GM19328 (cell line): ENCODE data around the gene TBC1D19.
A peak's percentile ranks its signal among the peaks of the same experiment; 100 is the strongest.
"Not testable (repeated sequence)": the region's sequence is repeated elsewhere in the genome, so short reads cannot be mapped to it uniquely, and the experiment has no call there.

Experiments used
- ATAC-seq: cut with Tn5 transposase; IDR thresholded peaks from one replicate; pipeline ENCODE4 v1.9.1; 2021; ENCODE audit warnings: mild to moderate bottlenecking, moderate library complexity; ENCODE audit not compliant: unreplicated experiment

Gene TBC1D19

DNA sequence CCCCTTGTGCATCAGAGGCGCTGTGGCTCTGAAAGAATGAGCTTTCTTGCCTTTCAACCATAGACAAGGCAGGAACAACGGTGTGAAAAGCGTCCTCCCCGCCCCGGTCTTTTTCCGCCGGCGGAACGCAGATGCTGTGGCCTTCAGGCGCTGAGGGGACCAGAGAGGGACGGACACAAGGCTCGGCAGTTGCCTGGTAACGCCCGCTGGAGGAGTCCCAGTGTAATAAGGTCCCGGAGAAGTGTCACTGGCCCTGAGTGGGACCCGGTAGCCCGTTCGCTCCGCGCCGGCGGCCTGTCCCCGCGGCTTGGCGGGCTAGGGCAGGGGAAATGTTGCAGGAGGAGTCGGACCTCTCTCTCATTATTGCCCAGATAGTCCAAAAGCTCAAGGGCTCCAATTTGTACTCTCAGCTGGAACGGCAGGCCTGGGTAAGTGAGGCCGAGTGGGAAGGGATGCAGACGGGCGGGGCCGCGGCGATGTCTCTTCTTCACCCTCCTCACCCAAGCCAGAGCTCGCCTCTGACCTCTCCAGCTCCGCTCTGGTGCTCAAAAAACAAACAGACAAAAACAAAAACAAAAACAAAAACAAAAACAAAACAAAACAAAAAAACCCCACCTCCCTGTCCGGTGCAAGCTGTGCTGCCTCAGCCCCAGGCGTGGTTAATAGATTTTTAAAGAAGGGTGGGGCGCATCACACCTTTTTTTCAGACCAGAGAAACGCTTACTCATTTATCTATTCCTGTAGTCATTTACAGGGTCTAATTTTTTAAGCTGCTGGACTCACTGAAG lies at the start of gene TBC1D19:
Gene TBC1D19, plus strand, starts transcription at position 220 of the 788 bp plus-strand sequence. Its CDS starts 110 bp downstream, at position 330.
- ATAC-seq: peak; percentile 99

- ATAC-seq: no peak
Measured at GRCh38 chr4:26542991-26543390, 40.9 kb upstream of the TBC1D19 start.

GRCh38 chr4:26544421-26544820 lies 39.5 kb upstream of the TBC1D19 start:
- ATAC-seq: no peak

GRCh38 chr4:26548379-26548778 lies 35.5 kb upstream of the TBC1D19 start:
- not testable (repeated sequence) for ATAC-seq

- ATAC-seq: no peak
Measured at GRCh38 chr4:26557164-26557563, 26.7 kb upstream of the TBC1D19 start.

- no peak for ATAC-seq
Measured at GRCh38 chr4:26558166-26558895, 25.6 kb upstream of the TBC1D19 start.

DNA sequence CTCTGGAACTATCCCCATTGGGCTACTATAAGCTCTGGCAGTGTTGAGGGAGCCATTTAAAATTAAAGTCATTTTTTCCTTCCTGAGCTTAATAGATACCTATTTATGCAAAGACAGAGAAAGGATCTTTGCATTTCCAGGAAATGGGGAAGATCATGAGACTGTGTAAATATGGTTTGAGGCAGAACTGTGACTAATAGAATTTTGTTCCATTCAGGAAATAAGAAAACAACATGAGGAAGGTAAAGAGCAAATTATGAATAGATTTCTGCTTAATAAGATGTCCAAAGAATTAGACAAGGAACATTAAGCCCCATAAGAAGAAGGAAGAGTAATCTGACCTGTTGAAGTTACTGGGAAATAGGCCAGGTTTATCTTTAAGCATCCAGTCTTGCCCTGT lies 17.8 kb upstream of the TBC1D19 start:
- ATAC-seq: no peak

- ATAC-seq: no peak
Measured at GRCh38 chr4:26568446-26568994, 15.4 kb upstream of the TBC1D19 start.

- ATAC-seq: no peak
Measured at GRCh38 chr4:26570596-26570995, 13.3 kb upstream of the TBC1D19 start.

- no peak for ATAC-seq
Measured at GRCh38 chr4:26573389-26573794, 10.5 kb upstream of the TBC1D19 start.

DNA sequence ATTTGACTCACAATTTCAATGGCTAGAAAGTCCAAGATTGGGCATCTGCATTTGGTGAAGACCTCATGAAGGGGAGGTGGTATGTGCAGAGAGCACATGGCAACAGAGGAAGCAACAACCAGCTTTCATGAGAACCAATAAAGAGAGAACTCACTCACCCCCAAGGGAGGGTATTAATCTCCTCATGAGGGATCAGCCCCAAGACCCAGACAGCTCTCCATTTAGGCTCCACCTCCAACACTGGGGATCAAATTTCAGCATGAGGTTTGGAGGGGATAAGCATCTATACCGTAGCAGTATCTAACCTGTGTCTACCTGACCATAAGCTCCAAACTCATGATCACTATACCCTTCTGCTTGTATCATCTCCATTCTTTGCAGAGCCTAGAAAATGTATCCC lies 9.3 kb upstream of the TBC1D19 start:
- ATAC-seq: no peak

DNA sequence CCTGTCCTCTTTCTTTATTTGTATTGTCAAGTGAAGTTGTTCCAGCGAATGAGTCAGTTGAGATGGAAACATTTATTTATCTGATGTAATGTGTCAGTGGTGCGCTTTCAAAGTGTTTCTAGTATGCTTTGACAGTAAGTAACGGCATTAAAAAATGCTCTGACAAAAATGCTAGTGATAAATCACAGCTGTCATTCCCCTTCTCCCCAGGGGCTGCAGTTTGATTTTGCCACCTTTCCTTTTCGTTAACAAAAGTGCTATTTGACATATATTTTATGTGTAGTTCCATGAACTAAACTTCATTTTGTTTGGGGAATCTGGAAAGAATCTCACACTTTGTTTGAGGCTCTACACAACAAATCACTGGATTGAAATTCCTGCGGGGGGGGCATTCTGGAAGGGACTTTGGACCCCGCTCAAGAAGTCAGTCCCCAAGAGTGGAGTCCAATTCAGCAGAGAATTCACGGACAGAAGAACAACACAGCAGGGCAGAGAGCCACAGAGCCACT lies 7.6 kb upstream of the TBC1D19 start:
- ATAC-seq: no peak

GRCh38 chr4:26577066-26577465 lies 6.8 kb upstream of the TBC1D19 start:
- ATAC-seq: no peak

DNA sequence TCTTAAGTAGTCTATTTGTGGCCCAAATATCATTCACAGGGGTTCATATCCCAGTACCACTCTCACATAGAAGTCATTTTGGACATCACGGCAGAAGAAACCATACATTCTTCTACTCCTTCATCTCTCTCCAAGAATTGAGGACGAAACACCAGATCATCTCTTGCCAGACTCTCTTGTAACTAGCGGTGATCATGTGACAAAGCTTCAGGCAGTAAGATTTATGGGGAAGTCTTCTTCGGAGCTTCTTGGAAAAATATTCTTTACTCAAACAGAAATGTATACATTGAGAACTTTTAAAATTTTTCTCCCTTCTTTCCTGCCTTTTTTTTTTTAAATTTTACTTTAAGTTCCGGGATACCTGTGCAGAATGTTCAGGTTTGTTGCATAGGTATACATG lies 4.7 kb upstream of the TBC1D19 start:
- ATAC-seq: no peak

DNA sequence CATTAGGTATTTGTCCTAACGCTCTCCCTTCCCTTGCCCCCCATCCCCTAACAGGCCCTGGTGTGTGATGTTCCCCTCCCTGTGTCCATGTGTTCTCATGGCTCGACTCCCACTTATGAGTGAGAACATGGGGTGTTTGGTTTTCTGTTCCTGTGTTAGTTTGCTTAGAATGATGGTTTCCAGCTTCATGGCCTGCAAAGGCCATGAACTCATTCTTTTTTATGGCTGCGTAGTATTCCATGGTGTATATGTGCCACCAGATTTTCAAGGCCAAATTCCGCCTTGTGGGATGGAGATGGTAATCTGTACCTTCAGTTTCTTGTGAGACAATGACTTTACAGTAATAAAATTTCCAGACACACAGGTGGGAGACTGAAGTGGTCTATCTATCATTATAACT lies 2.5 kb upstream of the TBC1D19 start:
- not testable (repeated sequence) for ATAC-seq

DNA sequence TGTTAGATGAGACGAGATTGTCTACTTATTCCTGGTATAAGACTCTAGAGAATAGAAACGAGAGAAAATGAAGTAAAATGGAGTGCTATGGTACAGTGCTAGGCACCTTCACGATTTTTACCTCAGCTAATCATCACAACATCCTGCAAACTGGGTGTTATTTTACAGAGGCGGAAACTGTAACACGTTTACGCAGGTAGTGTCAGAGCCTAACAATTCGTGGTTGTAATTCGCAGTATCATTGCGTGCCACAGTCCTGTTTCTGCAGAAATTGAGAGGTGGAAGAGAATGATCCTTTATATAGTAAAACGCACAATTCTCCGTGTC lies 383 bp upstream of the TBC1D19 start:
- peak; percentile 55 for ATAC-seq

DNA sequence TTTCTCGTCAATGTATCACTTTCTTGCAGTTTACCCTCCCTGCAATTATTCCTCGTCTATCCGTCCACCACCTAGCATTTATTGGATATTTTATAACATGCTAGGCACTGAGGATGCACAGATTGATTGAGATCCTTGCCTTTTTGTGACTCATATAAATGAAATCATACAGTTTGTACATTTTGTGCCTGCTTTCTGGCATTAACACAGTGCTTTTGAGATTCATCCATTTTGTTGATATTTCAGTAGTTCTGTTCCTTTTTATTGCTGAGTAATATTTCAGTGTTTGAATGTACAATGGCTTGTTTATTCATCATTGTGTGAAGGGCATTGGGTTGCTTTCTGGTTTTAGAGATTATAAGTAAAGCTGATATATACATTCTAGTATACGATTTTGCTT lies 841 bp downstream of the TBC1D19 start:
- no peak for ATAC-seq

DNA sequence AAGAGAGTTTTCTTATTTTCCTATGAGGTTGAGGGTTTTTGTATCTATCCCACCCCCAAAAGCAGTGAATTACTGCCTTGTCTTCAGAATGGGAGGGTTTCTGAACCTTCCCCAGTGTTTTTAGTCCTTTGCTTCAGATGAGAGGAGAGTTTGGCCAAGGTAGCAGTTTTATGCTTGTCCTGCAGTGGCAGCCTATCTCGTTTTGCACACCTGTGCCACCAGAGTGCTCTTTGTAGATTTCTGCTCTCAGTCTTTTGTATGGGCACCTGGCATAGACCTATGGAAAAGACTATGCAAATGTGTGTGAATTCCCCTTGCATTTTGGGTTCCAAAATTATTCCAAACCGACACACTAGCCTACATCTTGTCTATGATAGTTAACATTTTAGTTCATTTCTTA lies 5.8 kb downstream of the TBC1D19 start:
- ATAC-seq: no peak

DNA sequence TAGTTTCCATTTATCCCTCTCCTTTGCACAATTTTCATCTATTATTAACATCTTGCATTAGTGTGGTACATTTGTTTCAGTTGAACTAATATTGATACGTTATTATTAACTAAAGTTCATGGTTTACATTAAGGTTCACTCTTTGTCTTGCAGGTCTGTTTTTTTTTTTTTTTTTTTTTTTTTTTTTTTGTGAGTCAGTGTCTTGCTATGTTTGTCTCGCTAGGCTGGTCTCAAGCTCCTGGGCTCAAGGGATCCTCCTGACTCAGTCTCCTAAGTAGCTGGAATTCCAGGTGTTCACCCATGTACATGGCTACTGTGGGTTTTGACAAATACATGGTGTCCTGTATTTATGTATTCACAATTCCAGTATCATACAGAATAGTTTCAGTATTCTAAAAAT lies 6.8 kb downstream of the TBC1D19 start:
- no peak for ATAC-seq

GRCh38 chr4:26593557-26593956 lies 9.7 kb downstream of the TBC1D19 start:
- ATAC-seq: not testable (repeated sequence)

GRCh38 chr4:26594371-26594770 lies 10.5 kb downstream of the TBC1D19 start:
- no peak for ATAC-seq

DNA sequence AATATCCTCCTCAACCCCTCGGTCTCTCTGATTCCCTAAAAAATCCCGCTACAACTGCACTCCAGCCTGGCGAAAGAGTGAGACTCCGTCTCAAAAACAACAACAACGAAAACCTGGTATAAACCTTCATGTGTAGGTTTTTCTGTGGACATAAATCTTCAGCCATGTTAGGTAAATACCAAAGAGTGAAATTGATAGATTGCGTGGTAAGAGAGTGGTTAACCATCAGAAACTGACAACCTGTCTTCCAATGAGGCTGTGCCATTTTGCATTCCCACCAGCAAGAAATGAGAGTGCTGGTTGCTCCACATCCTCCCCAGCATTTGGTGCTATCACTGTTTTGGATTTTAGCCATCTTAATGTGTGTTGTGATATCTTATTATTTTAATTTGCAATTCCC lies 10.9 kb downstream of the TBC1D19 start:
- ATAC-seq: no peak
